HCT116 (cell line): Measurements from ENCODE around the gene COL5A3. TPM values are rescaled to one million over a fixed set of nuclear protein-coding genes. Genes with fewer than 3 reads are reported as not detected.

Source experiments
- ATAC-seq: fragments of 200-7000 bp; cut with Tn5 transposase; 2 replicates; pipeline ENCODE4 v1.9.1; 2020; ENCODE audit warnings: mild to moderate bottlenecking, moderate library complexity
- BruUV-seq: library from RNA; stranded (reverse); fragments of 400-500 nt; replicated peaks from 2 replicates; lab custom pipeline; 2021; lab: Mats Ljungman, UMichigan
- CTCF ChIA-PET: fragments of 300-600 bp; sonication (Branson Sonifier 250); formaldehyde crosslinking; loops from one replicate; lab custom pipeline; 2021; ENCODE audit warnings: antibody characterized with exemption; lab: Charles Lee
- POLR2A ChIA-PET: fragments of 300-600, 350-600 bp; sonication (Branson Sonifier 250); formaldehyde crosslinking; loops from one replicate; lab custom pipeline; 2021; ENCODE audit warnings: antibody characterized with exemption; lab: Charles Lee
- RAD21 ChIA-PET, 2 experiments: fragments of 300-600 bp; sonication (Branson Sonifier 250); formaldehyde crosslinking; loops; one replicate each; lab custom pipeline; 2023; ENCODE audit warnings: low total read pairs in 2 of 2; ENCODE audit not compliant: uncharacterized antibody in 2 of 2, unreplicated experiment in 2 of 2, low non-redundant PET in 1 of 2; lab: Charles Lee
- DNase-seq: peaks from one replicate; pipeline ENCODE4 v3.0.0-alpha.2; 2010; ENCODE audit warnings: low read depth, low spot score
- H2AFZ ChIP-seq: fragments of 200-600 bp; shearing (Covaris generic), sonication (generic); 2 replicates; pipeline ENCODE4 v1.6.1; 2017; ENCODE audit warnings: low read depth, mixed run types, mixed read lengths, antibody characterized with exemption, low read length; ENCODE audit not compliant: poor library complexity, severe bottlenecking
- H3K27ac ChIP-seq: 2 replicates; pipeline ENCODE4 v1.5.1; 2012; ENCODE audit warnings: low read depth, low read length
- H3K27me3 ChIP-seq: fragments of 200-600 bp; sonication (generic); 2 replicates; pipeline ENCODE4 v1.6.1; 2016; ENCODE audit warnings: mixed run types, low read length, mixed read lengths; ENCODE audit not compliant: insufficient read depth
- H3K36me3 ChIP-seq, 2 experiments: fragments of 200-500 bp in 1 of 2; fragments of 200-600 bp in 1 of 2; sonication (Bioruptor generic) in 1 of 2; sonication (generic) in 1 of 2; 2 replicates each; pipeline versions ENCODE4 v1.5.1 to v1.6.1; 2014 to 2016; ENCODE audit warnings: low read length in 2 of 2, inconsistent platforms in 1 of 2, mixed read lengths in 1 of 2, mixed run types in 1 of 2; ENCODE audit not compliant: insufficient read depth in 2 of 2, control insufficient read depth in 1 of 2
- H3K4me1 ChIP-seq, 2 experiments: fragments of 200-600 bp in 1 of 2; sonication (generic) in 1 of 2; 2 replicates each; pipeline versions ENCODE4 v1.5.1 to v1.6.1; 2012 to 2017; ENCODE audit warnings: low read length in 2 of 2, inconsistent platforms in 1 of 2, mild to moderate bottlenecking in 1 of 2, mixed read lengths in 1 of 2, mixed run types in 1 of 2, moderate library complexity in 1 of 2; ENCODE audit not compliant: insufficient read depth in 2 of 2, control insufficient read depth in 1 of 2
- H3K4me2 ChIP-seq: fragments of 200-600 bp; sonication (generic); 2 replicates; pipeline ENCODE4 v1.6.1; 2017; ENCODE audit warnings: mixed run types, low read length, mixed read lengths
- H3K4me3 ChIP-seq, 2 experiments: fragments of 200-600 bp in 1 of 2; sonication (generic) in 1 of 2; replicated peaks in 1 of 2; 2 replicates each; pipeline ENCODE4 v1.5.1; 2011 to 2016; ENCODE audit warnings: low read length in 2 of 2, control low read depth in 1 of 2, low read depth in 1 of 2, mild to moderate bottlenecking in 1 of 2, mixed read lengths in 1 of 2, mixed run types in 1 of 2
- H3K79me2 ChIP-seq: fragments of 200-600 bp; sonication (generic); 2 replicates; pipeline ENCODE4 v1.6.1; 2017; ENCODE audit warnings: mild to moderate bottlenecking, mixed run types, low read length, moderate library complexity, mixed read lengths; ENCODE audit not compliant: insufficient read depth
- H3K9ac ChIP-seq: fragments of 200-600 bp; sonication (generic); 2 replicates; pipeline ENCODE4 v1.6.1; 2016; ENCODE audit warnings: low read length, mixed read lengths
- H3K9me2 ChIP-seq: fragments of 200-600 bp; sonication (generic), shearing (Covaris generic); 2 replicates; pipeline ENCODE4 v1.6.1; 2017; ENCODE audit warnings: mixed run types, mild to moderate bottlenecking, moderate library complexity; ENCODE audit not compliant: insufficient read depth
- H3K9me3 ChIP-seq, 2 experiments: fragments of 200-500 bp in 1 of 2; fragments of 200-600 bp in 1 of 2; sonication (Bioruptor generic) in 1 of 2; sonication (generic) in 1 of 2; 2 replicates each; pipeline ENCODE4 v1.6.1; 2014 to 2017; ENCODE audit warnings: low read length in 2 of 2, mixed read lengths in 2 of 2, inconsistent platforms in 1 of 2, low read depth in 1 of 2, mild to moderate bottlenecking in 1 of 2, mixed run types in 1 of 2, moderate library complexity in 1 of 2; ENCODE audit not compliant: control insufficient read depth in 1 of 2, insufficient read depth in 1 of 2
- H4K20me1 ChIP-seq: fragments of 200-600 bp; sonication (generic), shearing (Covaris generic); 2 replicates; pipeline ENCODE4 v1.6.1; 2017; ENCODE audit warnings: mixed run types, mild to moderate bottlenecking, moderate library complexity; ENCODE audit not compliant: insufficient read depth
- CBX3 ChIP-seq: IDR thresholded peaks from 2 replicates; pipeline ENCODE4 v1.6.1; 2012; ENCODE audit warnings: low read depth
- CEBPB ChIP-seq: IDR thresholded peaks from 2 replicates; pipeline ENCODE4 v1.6.1; 2012; ENCODE audit warnings: low read depth
- EGR1 ChIP-seq: IDR thresholded peaks from 2 replicates; pipeline ENCODE4 v1.6.1; 2012; ENCODE audit warnings: low read depth
- ELF1 ChIP-seq: IDR thresholded peaks from 2 replicates; pipeline ENCODE4 v1.6.1; 2012; ENCODE audit warnings: low read depth, borderline replicate concordance
- EZH2phosphoT487 ChIP-seq: fragments of 200-600 bp; IDR thresholded peaks from 2 replicates; pipeline ENCODE4 v1.6.1; 2018; ENCODE audit warnings: antibody characterized with exemption, borderline replicate concordance
- MAX ChIP-seq: IDR thresholded peaks from 2 replicates; pipeline ENCODE4 v1.6.1; 2012
- POLR2AphosphoS5 ChIP-seq: IDR thresholded peaks from 2 replicates; pipeline ENCODE4 v1.6.1; 2011; ENCODE audit warnings: mild to moderate bottlenecking, low read depth, low read length, moderate library complexity
- SIN3A ChIP-seq: IDR thresholded peaks from 2 replicates; pipeline ENCODE4 v1.6.1; 2012; ENCODE audit warnings: low read depth
- ZFX ChIP-seq: fragments of 450-650 bp; IDR thresholded peaks from 2 replicates; pipeline ENCODE4 v1.6.1; 2017
- intact Hi-C: fragments of 100-400 bp; cut with micrococcal nuclease; formaldehyde crosslinking; loops from 2 replicates; pipeline ENCODE4 v1.10.0; 2022
- total RNA-seq: library from RNA; stranded (reverse); gene quantifications from one replicate; pipeline ENCODE4 v1.2.1, GENCODE V29; 2021; ENCODE audit not compliant: unreplicated experiment
- TF ChIP-seq, protein P1 (sequence below): IDR thresholded peaks from 2 replicates; pipeline ENCODE4 v1.6.1; 2012
- TF ChIP-seq, protein P2 (sequence below): IDR thresholded peaks from 2 replicates; pipeline ENCODE4 v1.6.1; 2012; ENCODE audit warnings: low read depth
- TF ChIP-seq, protein P3 (sequence below): IDR thresholded peaks from 2 replicates; pipeline ENCODE4 v1.6.1; 2011; ENCODE audit warnings: mild to moderate bottlenecking, low read length, moderate library complexity; ENCODE audit not compliant: insufficient replicate concordance; ENCODE audit errors: extremely low read depth

COL5A3 gene
- total RNA-seq, 1 experiment from 2014 or later: 0.15 TPM

- no peak for TF ChIP-seq POLR2AphosphoS5
- no peak for TF ChIP-seq CBX3
- no peak for TF ChIP-seq EGR1
- no peak for TF ChIP-seq MAX
- TF ChIP-seq ELF1: no peak
- TF ChIP-seq, protein P1, sequence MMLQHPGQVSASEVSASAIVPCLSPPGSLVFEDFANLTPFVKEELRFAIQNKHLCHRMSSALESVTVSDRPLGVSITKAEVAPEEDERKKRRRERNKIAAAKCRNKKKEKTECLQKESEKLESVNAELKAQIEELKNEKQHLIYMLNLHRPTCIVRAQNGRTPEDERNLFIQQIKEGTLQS: no peak
- TF ChIP-seq CEBPB: no peak
- TF ChIP-seq EZH2phosphoT487: no peak
- TF ChIP-seq, protein P2, sequence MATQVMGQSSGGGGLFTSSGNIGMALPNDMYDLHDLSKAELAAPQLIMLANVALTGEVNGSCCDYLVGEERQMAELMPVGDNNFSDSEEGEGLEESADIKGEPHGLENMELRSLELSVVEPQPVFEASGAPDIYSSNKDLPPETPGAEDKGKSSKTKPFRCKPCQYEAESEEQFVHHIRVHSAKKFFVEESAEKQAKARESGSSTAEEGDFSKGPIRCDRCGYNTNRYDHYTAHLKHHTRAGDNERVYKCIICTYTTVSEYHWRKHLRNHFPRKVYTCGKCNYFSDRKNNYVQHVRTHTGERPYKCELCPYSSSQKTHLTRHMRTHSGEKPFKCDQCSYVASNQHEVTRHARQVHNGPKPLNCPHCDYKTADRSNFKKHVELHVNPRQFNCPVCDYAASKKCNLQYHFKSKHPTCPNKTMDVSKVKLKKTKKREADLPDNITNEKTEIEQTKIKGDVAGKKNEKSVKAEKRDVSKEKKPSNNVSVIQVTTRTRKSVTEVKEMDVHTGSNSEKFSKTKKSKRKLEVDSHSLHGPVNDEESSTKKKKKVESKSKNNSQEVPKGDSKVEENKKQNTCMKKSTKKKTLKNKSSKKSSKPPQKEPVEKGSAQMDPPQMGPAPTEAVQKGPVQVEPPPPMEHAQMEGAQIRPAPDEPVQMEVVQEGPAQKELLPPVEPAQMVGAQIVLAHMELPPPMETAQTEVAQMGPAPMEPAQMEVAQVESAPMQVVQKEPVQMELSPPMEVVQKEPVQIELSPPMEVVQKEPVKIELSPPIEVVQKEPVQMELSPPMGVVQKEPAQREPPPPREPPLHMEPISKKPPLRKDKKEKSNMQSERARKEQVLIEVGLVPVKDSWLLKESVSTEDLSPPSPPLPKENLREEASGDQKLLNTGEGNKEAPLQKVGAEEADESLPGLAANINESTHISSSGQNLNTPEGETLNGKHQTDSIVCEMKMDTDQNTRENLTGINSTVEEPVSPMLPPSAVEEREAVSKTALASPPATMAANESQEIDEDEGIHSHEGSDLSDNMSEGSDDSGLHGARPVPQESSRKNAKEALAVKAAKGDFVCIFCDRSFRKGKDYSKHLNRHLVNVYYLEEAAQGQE: no peak
- TF ChIP-seq, protein P3, sequence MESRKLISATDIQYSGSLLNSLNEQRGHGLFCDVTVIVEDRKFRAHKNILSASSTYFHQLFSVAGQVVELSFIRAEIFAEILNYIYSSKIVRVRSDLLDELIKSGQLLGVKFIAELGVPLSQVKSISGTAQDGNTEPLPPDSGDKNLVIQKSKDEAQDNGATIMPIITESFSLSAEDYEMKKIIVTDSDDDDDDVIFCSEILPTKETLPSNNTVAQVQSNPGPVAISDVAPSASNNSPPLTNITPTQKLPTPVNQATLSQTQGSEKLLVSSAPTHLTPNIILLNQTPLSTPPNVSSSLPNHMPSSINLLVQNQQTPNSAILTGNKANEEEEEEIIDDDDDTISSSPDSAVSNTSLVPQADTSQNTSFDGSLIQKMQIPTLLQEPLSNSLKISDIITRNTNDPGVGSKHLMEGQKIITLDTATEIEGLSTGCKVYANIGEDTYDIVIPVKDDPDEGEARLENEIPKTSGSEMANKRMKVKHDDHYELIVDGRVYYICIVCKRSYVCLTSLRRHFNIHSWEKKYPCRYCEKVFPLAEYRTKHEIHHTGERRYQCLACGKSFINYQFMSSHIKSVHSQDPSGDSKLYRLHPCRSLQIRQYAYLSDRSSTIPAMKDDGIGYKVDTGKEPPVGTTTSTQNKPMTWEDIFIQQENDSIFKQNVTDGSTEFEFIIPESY: no peak
- TF ChIP-seq SIN3A: no peak
- no peak for TF ChIP-seq ZFX
- no peak overlapping the region for H3K4me2 ChIP-seq
- H3K9ac ChIP-seq: no peak overlapping the region
- CTCF ChIA-PET: no interaction called here
- H3K4me3 ChIP-seq: no peak overlapping the region
- H3K27ac ChIP-seq: no peak overlapping the region
- no peaks in the 10 kb centered on the region for H3K79me2 ChIP-seq
- ATAC-seq: no peak
- H3K4me1 ChIP-seq: no peaks in the 10 kb centered on the region
- POLR2A ChIA-PET: no interaction called here
- no peak overlapping the region for H2AFZ ChIP-seq
- intact Hi-C loops: no loop called here
- peaks cover 10% of the 10 kb centered on the region for H3K27me3 ChIP-seq
- BruUV-seq: no TSS peak
- DNase-seq: no peak
- H4K20me1 ChIP-seq: no peaks in the 10 kb centered on the region
- H3K9me2 ChIP-seq: no peaks in the 10 kb centered on the region
- H3K36me3 ChIP-seq: no peaks in the 10 kb centered on the region
- H3K9me3 ChIP-seq: no peaks in the 10 kb centered on the region
- RAD21 ChIA-PET: no interaction called here
Measured at GRCh38 chr19:10052602-10053360, 42.5 kb upstream of the COL5A3 start.
